ENCODE results near the gene C2orf81. TPM values are rescaled to one million over a fixed set of nuclear protein-coding genes. Genes with fewer than 3 reads are reported as not detected.

C2orf81 gene
- total and polyA plus RNA-seq, 4 donors: 0.08 to 0.44 (median 0.29) TPM

DNA sequence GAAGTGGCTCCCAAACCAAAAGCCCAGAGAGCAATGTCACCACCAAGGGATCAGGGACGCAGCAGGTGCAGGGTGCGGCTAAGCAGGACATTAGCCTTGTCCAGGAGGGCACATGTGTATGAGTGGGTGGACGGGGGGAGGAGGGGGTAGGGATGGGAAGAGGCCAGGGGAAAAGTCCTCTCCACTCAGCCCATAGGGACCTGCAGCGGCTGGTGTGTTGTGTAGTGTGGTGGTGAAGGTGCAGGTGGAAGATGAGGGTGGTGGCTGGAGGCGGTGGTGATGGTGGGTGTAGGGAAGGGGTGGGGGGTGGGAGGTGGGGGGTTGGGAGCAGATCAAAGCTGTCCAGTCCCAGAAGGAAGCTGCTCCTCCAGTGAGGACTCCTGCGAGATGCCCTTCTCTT lies 3.7 kb downstream of the C2orf81 start (continued):
- TF ChIP-seq, protein P1, sequence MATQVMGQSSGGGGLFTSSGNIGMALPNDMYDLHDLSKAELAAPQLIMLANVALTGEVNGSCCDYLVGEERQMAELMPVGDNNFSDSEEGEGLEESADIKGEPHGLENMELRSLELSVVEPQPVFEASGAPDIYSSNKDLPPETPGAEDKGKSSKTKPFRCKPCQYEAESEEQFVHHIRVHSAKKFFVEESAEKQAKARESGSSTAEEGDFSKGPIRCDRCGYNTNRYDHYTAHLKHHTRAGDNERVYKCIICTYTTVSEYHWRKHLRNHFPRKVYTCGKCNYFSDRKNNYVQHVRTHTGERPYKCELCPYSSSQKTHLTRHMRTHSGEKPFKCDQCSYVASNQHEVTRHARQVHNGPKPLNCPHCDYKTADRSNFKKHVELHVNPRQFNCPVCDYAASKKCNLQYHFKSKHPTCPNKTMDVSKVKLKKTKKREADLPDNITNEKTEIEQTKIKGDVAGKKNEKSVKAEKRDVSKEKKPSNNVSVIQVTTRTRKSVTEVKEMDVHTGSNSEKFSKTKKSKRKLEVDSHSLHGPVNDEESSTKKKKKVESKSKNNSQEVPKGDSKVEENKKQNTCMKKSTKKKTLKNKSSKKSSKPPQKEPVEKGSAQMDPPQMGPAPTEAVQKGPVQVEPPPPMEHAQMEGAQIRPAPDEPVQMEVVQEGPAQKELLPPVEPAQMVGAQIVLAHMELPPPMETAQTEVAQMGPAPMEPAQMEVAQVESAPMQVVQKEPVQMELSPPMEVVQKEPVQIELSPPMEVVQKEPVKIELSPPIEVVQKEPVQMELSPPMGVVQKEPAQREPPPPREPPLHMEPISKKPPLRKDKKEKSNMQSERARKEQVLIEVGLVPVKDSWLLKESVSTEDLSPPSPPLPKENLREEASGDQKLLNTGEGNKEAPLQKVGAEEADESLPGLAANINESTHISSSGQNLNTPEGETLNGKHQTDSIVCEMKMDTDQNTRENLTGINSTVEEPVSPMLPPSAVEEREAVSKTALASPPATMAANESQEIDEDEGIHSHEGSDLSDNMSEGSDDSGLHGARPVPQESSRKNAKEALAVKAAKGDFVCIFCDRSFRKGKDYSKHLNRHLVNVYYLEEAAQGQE (IDR thresholded peaks at IDR 0.05): no peak

DNA sequence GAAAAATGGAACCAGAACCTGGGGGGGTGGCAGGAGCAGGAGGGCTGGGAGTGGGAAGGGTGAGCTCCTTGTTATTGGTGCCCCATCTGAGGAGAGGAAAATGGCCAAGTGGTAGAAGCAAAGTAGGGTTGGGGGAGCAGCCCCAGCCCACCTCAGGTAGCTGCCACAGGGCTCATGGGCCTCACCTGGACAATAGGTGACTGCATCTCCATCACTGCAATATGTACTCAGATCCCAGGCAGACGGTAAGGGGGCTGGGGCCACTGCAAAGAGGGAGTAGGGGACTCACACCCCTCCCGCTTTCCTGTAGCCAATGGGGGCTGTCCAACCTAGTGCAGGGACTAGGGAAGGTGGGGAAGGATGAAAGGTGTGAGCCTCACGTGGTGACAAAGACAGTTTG lies 4.2 kb downstream of the C2orf81 start:
- DNase-seq (ENCODE audit: low spot score): no peak
- Histone ChIP-seq H3K9ac (ENCODE audit: low read depth in 1 of 2, low read length in 2 of 2) (no peak overlapping the region), H3K27me3 (ENCODE audit: control insufficient read depth in 4 of 4, insufficient read depth in 4 of 4, low read length in 3 of 4) (peaks cover 0 to 7% (median 0%) of the 10 kb centered on the region in 4 donors), H3K4me3 (ENCODE audit: low read depth in 1 of 3, low read length in 3 of 3) (no peak overlapping the region), H3K9me3 (ENCODE audit: control insufficient read depth in 4 of 4, low read length in 3 of 4) (no peaks in the 10 kb centered on the region), H3K27ac (ENCODE audit: low read depth in 1 of 2, low read length in 2 of 2) (no peak overlapping the region), H3K36me3 (ENCODE audit: control insufficient read depth in 4 of 4, insufficient read depth in 3 of 4, low read depth in 1 of 4, low read length in 3 of 4) (no peaks in the 10 kb centered on the region), H3K4me1 (ENCODE audit: control insufficient read depth in 4 of 4, insufficient read depth in 4 of 4, low read length in 3 of 4) (peaks cover 7 to 22% (median 19%) of the 10 kb centered on the region in 4 donors)
- TF ChIP-seq GABPA (IDR thresholded peaks at IDR 0.05 in 1 of 2, conservative IDR thresholded peaks at IDR 0.05 in 1 of 2) (no peak), NR2F2 (IDR thresholded peaks at IDR 0.05) (no peak), HNF4A (conservative IDR thresholded peaks at IDR 0.05) (no peak), FOXA2 (IDR thresholded peaks at IDR 0.05) (no peak), RAD21 (IDR thresholded peaks at IDR 0.05) (no peak), SP1 (IDR thresholded peaks at IDR 0.05) (no peak), RXRA (IDR thresholded peaks at IDR 0.05) (no peak), HNF4G (IDR thresholded peaks at IDR 0.05) (no peak), JUND (IDR thresholded peaks at IDR 0.05) (no peak), EGR1 (IDR thresholded peaks at IDR 0.05; ENCODE audit: low read depth in 2 of 2) (no peak), FOXA1 (IDR thresholded peaks at IDR 0.05) (no peak), TAF1 (conservative IDR thresholded peaks at IDR 0.05) (no peak), YY1 (IDR thresholded peaks at IDR 0.05) (no peak)
- TF ChIP-seq, protein P2, sequence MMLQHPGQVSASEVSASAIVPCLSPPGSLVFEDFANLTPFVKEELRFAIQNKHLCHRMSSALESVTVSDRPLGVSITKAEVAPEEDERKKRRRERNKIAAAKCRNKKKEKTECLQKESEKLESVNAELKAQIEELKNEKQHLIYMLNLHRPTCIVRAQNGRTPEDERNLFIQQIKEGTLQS (IDR thresholded peaks at IDR 0.05): no peak
- TF ChIP-seq, protein P1 (IDR thresholded peaks at IDR 0.05): no peak
- TF ChIP-seq, protein P3, sequence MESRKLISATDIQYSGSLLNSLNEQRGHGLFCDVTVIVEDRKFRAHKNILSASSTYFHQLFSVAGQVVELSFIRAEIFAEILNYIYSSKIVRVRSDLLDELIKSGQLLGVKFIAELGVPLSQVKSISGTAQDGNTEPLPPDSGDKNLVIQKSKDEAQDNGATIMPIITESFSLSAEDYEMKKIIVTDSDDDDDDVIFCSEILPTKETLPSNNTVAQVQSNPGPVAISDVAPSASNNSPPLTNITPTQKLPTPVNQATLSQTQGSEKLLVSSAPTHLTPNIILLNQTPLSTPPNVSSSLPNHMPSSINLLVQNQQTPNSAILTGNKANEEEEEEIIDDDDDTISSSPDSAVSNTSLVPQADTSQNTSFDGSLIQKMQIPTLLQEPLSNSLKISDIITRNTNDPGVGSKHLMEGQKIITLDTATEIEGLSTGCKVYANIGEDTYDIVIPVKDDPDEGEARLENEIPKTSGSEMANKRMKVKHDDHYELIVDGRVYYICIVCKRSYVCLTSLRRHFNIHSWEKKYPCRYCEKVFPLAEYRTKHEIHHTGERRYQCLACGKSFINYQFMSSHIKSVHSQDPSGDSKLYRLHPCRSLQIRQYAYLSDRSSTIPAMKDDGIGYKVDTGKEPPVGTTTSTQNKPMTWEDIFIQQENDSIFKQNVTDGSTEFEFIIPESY (IDR thresholded peaks at IDR 0.05): no peak
- TF ChIP-seq, protein P4, sequence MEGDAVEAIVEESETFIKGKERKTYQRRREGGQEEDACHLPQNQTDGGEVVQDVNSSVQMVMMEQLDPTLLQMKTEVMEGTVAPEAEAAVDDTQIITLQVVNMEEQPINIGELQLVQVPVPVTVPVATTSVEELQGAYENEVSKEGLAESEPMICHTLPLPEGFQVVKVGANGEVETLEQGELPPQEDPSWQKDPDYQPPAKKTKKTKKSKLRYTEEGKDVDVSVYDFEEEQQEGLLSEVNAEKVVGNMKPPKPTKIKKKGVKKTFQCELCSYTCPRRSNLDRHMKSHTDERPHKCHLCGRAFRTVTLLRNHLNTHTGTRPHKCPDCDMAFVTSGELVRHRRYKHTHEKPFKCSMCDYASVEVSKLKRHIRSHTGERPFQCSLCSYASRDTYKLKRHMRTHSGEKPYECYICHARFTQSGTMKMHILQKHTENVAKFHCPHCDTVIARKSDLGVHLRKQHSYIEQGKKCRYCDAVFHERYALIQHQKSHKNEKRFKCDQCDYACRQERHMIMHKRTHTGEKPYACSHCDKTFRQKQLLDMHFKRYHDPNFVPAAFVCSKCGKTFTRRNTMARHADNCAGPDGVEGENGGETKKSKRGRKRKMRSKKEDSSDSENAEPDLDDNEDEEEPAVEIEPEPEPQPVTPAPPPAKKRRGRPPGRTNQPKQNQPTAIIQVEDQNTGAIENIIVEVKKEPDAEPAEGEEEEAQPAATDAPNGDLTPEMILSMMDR (IDR thresholded peaks at IDR 0.05; ENCODE audit: low read depth, low read length, missing input control): no peak
- TF ChIP-seq, protein P5, sequence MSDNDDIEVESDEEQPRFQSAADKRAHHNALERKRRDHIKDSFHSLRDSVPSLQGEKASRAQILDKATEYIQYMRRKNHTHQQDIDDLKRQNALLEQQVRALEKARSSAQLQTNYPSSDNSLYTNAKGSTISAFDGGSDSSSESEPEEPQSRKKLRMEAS (IDR thresholded peaks at IDR 0.05): no peak
- WGBS: 78% methylated on average over 3 of the region's 3 CpGs

Measured in liver (tissue), 9 donors.